OCI-LY3 (cell line): ENCODE measurements around the gene PIK3R6.

Experiments
- H2AFZ ChIP-seq: fragments of 200-600, 300-600 bp; shearing (Covaris generic); 2 replicates; pipeline ENCODE4 v1.6.0; 2014; ENCODE audit warnings: antibody characterized with exemption, low read depth, low read length
- H3K27ac ChIP-seq: fragments of 200-600, 300-600 bp; sonication (generic); 2 replicates; pipeline ENCODE4 v1.5.1; 2014; ENCODE audit warnings: mild to moderate bottlenecking, low read length, moderate library complexity, mixed read lengths
- H3K27me3 ChIP-seq: fragments of 200-600, 300-600 bp; sonication (generic); 2 replicates; pipeline ENCODE4 v1.6.1; 2014; ENCODE audit warnings: low read depth, low read length, mixed read lengths
- H3K36me3 ChIP-seq: fragments of 200-600, 300-600 bp; sonication (generic); replicated peaks from 2 replicates; pipeline ENCODE3; 2014; ENCODE audit warnings: low read depth, low read length, mixed read lengths
- H3K4me1 ChIP-seq: fragments of 300-600, 200-600 bp; sonication (generic); 2 replicates; pipeline ENCODE4 v1.6.1; 2014; ENCODE audit warnings: low read length, mixed read lengths
- H3K4me2 ChIP-seq: fragments of 200-600, 300-600 bp; sonication (generic); 2 replicates; pipeline ENCODE4 v1.6.1; 2014; ENCODE audit warnings: low read length, mixed read lengths
- H3K4me3 ChIP-seq: fragments of 300-600, 200-600 bp; sonication (generic); 2 replicates; pipeline ENCODE4 v1.5.1; 2014; ENCODE audit warnings: antibody characterized with exemption, mild to moderate bottlenecking, low read length, moderate library complexity
- H3K79me2 ChIP-seq: fragments of 300-600, 200-600 bp; shearing (Covaris generic); 2 replicates; pipeline ENCODE4 v1.6.1; 2014; ENCODE audit warnings: mild to moderate bottlenecking, low read length, mixed read lengths
- H3K9ac ChIP-seq: fragments of 300-600, 200-600 bp; shearing (Covaris generic); 2 replicates; pipeline ENCODE4 v1.6.0; 2014; ENCODE audit warnings: mild to moderate bottlenecking, low read length, moderate library complexity
- H3K9me3 ChIP-seq: fragments of 200-600, 300-600 bp; shearing (Covaris generic); 2 replicates; pipeline ENCODE4 v1.6.1; 2014; ENCODE audit warnings: low read length, mixed read lengths; ENCODE audit not compliant: insufficient read depth
- H4K20me1 ChIP-seq: fragments of 200-600, 300-600 bp; sonication (generic); 2 replicates; pipeline ENCODE4 v1.6.1; 2016; ENCODE audit warnings: low read length, mixed read lengths; ENCODE audit not compliant: insufficient read depth
- CTCF ChIP-seq: fragments of 200-600, 300-600 bp; sonication (generic); IDR thresholded peaks from 2 replicates; pipeline ENCODE4 v1.5.1; 2014; ENCODE audit warnings: antibody characterized with exemption, low read length, low read depth
- EZH2phosphoT487 ChIP-seq: fragments of 200-600 bp; shearing (Covaris generic); IDR thresholded peaks from 2 replicates; pipeline ENCODE4 v1.6.1; 2018; ENCODE audit warnings: antibody characterized with exemption, mixed run types, low read depth

The PIK3R6 gene

GRCh38 chr17:8839410-8839935 is 28.0 kb downstream of the PIK3R6 start:
- H3K9ac ChIP-seq: no peak overlapping the region
- no peaks in the 10 kb centered on the region for H3K9me3 ChIP-seq
- no peaks in the 10 kb centered on the region for H3K79me2 ChIP-seq
- H3K27ac ChIP-seq: no peak overlapping the region
- no peaks in the 10 kb centered on the region for H3K27me3 ChIP-seq
- H2AFZ ChIP-seq: no peak overlapping the region
- H3K4me1 ChIP-seq: peaks cover 9% of the 10 kb centered on the region
- TF ChIP-seq EZH2phosphoT487 (no peak), CTCF (no peak)
- H4K20me1 ChIP-seq: no peaks in the 10 kb centered on the region
- H3K36me3 ChIP-seq: no peaks in the 10 kb centered on the region
- H3K4me2 ChIP-seq: no peak overlapping the region
- H3K4me3 ChIP-seq: no peak overlapping the region

- Histone ChIP-seq H3K27ac (no peak overlapping the region), H3K9ac (no peak overlapping the region), H3K4me3 (no peak overlapping the region), H3K79me2 (no peaks in the 10 kb centered on the region), H3K36me3 (no peaks in the 10 kb centered on the region), H3K4me2 (no peak overlapping the region), H3K27me3 (no peaks in the 10 kb centered on the region), H4K20me1 (no peaks in the 10 kb centered on the region), H2AFZ (no peak overlapping the region), H3K9me3 (no peaks in the 10 kb centered on the region), H3K4me1 (peaks cover 5% of the 10 kb centered on the region)
- TF ChIP-seq CTCF (no peak), EZH2phosphoT487 (no peak)
Measured at GRCh38 chr17:8838551-8839095, 28.9 kb downstream of the PIK3R6 start.

DNA sequence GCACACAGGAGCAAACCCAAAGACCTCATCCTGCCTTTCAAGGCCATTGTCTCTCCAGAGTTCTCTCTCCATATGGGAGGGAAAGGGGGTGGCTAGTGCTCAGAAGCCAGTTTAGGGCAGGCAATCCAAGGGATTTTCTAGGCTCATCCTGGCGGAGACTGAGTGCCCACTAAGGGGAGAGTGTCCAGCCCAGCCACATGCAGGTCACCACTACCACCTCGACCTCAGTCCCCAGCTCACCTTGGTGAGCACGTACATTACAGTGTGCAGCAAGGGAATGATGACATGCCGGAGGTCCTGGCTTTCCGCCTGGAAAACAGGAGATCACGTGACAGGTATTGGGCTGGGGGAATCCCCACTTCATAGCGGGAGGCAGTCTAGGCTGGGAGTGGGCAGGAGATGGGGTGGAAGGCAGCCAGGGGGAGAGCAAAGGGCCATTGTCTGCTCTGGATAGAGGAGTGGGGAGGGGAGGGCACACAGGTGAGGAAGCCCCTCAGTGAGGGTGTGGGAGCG is 29.9 kb downstream of the PIK3R6 start:
- TF ChIP-seq EZH2phosphoT487: no peak
- TF ChIP-seq CTCF: no peak
- H2AFZ ChIP-seq: no peak overlapping the region
- H3K4me3 ChIP-seq: no peak overlapping the region
- no peaks in the 10 kb centered on the region for H3K27me3 ChIP-seq
- no peaks in the 10 kb centered on the region for H3K36me3 ChIP-seq
- H3K9me3 ChIP-seq: no peaks in the 10 kb centered on the region
- no peaks in the 10 kb centered on the region for H3K4me1 ChIP-seq
- H3K4me2 ChIP-seq: no peak overlapping the region
- H3K9ac ChIP-seq: no peak overlapping the region
- no peak overlapping the region for H3K27ac ChIP-seq
- H3K79me2 ChIP-seq: no peaks in the 10 kb centered on the region
- no peaks in the 10 kb centered on the region for H4K20me1 ChIP-seq

- no peak overlapping the region for H3K27ac ChIP-seq
- no peak overlapping the region for H2AFZ ChIP-seq
- H3K27me3 ChIP-seq: no peaks in the 10 kb centered on the region
- no peaks in the 10 kb centered on the region for H4K20me1 ChIP-seq
- H3K4me2 ChIP-seq: no peak overlapping the region
- no peak overlapping the region for H3K9ac ChIP-seq
- H3K4me1 ChIP-seq: no peaks in the 10 kb centered on the region
- TF ChIP-seq CTCF: no peak
- no peak for TF ChIP-seq EZH2phosphoT487
- no peaks in the 10 kb centered on the region for H3K9me3 ChIP-seq
- no peaks in the 10 kb centered on the region for H3K36me3 ChIP-seq
- no peak overlapping the region for H3K4me3 ChIP-seq
- H3K79me2 ChIP-seq: no peaks in the 10 kb centered on the region
Measured at GRCh38 chr17:8836821-8837562, 30.5 kb downstream of the PIK3R6 start.
